ENCODE data around the gene MALRD1.

MALRD1 gene

DNA sequence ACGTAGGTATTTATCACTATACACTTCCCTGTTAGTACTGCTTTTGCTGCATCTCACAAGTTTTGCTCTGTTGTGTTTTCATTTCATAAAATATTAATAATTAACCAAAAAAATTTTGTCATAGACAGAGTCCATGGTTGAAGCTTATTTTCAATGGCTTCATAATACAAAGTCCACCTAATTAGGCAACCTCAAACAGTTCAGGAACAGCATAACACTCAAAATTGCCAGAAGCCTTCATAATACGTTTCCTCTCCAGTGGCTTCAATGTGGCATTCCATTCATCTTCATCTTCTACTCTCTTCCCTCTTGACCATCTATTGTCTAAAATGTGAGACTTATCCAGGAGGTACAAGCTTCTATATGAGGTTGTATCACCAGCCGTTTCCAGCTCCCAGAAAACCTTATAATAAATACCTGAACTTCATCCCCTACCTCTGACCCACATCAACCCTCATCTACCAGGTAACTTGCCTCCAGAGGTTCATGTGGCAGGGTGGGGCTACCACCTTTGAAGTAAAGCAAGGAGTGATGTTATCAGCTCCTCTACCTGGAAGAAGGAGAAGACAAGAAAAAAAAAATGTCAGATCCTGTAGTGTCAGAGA, 337.3 kb downstream of the MALRD1 start:
- DNase-seq (ENCODE audit: low spot score) = no peak

DNA sequence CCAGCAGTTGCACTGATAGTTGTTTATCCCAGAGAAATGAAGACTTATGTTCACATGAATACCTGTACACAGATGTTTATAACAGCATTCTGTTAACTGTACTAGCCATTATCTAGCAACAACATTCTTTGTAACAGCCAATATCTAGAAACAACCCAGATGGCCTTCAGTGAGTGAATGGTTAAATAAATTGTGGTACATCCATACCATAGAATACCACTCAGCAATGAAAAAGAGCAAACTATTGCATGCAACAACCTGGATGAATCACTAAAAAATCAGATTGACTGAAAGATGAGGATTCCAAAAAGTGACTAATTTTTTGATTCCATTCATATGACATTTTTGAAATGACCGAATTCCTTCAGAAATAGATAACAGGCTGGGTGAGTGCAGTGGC, 360.3 kb downstream of the MALRD1 start:
- DNase-seq (ENCODE audit: low spot score) = no peak

DNA sequence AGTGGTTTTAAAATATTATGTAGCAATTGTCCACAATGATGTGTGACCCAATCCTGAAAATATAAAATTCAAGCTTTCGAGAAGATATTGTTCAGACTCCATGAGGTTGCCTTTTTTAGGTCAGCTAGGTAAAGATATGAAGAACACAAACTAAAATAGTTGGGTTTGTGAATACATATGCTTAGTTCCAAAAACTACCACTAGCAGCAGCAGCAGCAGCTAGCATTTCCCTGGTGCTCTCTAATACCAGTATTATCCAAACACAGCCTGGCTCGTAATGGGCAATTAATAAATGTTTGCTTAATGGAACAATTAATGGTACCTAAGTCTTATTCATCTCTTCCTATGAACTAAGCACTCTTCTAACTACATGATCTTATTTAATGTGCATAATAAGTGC, 362.5 kb downstream of the MALRD1 start:
- no peak for DNase-seq (ENCODE audit: low spot score)

DNA sequence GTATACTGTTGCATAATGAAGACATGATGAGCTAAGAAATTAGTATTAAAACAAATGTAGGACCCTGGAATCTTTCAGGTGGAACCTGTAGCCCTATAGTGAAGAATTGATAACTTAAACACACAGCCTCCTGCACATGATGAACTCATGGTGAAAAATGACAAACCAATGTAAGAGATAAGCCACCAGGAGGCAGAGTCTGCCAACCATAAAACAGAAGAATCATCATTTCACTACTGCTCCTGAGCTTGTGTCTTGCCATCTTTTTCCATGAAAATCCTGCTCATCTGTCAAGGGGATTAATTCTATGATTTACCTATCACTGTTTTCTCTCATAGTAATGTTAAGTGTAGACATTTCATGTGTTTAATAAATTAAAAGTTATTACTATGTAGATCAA, 363.9 kb downstream of the MALRD1 start:
- DNase-seq (ENCODE audit: low spot score) = peak; percentile 27

DNA sequence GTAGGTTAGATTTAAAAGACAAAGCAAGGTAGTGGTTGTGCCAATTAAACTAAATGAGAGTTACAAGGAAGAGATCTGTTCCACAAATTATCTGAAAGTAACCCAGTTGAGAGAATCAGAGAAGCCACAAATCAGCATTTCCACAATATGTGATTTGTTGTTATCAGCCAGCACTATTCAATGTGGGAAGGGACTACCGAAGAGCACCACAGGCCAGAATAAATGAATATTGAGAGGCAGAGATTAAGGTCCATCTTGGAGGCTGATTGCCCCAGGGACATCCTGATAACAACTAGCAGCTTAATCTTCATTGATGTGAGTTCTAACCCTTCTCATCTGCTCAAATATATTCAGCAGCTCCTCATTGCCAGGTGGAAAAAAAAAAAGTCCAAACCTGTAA, 367.6 kb downstream of the MALRD1 start:
- DNase-seq (ENCODE audit: low spot score) = no peak

DNA sequence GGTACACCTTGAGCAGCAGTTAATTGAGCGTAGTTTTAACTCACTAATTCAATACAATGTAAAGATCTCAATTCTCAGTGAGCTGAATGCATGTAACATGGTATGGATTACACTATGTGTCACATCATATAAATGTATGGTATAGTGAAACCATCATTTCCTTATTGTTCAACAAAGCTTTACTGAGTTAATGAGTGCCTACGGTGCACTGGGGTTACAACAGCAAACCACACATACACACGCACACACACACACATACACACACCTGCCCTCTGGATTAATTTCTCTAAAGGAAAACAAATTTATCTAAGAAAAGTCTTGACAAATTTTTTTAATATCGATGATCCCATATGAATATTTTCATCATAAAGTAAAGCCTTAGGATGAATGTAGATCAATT, 369.1 kb downstream of the MALRD1 start:
- no peak for DNase-seq (ENCODE audit: low spot score)

DNA sequence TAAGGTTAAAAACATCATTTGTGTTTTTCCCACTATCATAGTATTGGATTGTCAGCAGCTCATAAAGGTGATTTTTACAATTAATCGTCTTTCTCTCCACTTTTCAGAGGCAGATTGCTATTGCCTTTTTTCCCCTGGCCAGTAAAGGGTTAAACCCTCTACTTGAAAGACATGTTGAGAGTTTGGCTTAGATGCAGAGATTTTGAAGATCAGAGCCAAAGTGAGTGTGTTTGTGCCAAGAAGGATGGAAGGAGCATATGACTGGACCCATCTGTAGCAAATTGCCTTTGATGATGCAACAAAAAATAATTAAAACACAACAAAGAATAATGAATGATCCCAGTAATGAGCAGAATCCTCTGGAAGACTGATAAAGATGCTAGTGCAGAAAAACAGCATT, 373.1 kb downstream of the MALRD1 start:
- DNase-seq (ENCODE audit: low spot score) = no peak

DNA sequence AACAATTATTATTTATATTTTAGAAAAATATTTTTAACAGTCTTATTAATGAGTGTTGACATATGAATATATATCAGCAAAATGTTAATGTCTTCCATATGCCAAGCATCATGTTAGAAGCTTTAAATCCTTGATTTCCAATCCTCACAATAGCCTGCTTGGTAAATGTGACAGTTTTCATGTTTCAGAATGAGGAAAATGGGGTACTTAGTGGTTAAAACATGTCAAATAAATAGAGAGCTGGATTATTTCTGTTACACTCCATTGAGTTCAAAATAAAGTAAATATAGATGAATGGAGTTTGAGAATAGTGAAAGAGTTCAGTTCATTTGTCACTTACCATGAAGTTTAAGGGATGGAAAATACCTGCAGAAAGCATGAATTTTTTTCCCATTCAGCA, 377.4 kb downstream of the MALRD1 start:
- no peak for DNase-seq (ENCODE audit: low spot score)

DNA sequence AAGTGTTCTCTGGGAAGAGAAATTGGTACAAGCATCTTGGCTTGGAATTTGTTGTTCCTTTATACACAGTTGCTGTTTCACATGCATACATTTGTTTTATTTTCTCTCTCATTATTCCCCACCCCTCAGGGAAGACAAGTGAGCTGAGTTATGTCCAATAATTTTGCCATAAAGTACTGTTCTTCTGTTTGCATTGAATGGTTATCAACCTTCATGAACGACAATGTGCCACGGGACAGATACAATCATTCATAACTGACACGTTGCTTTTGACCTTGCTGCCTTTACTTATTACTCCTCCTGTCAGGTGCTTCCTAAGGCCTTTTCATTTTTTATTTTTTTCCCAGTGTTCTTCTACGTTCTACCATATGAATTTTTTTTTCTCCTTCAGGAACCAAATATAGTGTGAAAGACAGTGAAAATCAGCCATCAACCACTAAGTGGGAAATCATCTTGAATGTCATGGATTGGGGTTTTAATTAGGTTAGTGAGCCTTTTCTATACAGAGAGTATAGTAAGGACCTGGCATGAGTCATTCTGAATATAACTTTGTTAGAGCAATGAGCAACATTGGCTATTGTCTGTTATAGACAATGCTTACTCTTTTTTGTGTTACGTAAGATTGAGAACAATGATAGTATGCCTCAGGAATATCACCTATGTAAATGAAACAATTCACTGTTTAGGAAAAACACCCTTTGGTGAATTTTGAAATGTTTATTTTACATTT, 383.2 kb downstream of the MALRD1 start:
- DNase-seq (ENCODE audit: low spot score) = no peak

DNA sequence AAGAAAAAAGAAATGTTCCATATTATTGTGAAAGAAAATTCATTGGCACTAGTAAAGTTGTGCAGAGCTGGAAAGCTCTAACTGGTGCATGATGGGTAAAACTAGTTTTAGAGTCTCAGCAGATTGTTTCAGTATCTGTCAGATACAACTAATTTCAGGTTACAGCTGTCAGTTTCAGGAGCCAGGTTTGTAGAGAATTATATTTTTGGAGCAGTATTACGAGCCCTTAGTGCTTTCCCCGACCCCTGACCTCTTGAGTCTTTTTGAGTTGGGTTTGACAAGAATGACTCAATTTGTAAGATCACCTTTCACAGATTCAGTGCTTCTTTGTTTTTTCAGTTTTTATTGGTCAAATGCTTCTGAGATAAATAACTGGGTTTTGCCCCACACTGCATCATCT, 401.3 kb downstream of the MALRD1 start:
- no peak for DNase-seq (ENCODE audit: low spot score)

DNA sequence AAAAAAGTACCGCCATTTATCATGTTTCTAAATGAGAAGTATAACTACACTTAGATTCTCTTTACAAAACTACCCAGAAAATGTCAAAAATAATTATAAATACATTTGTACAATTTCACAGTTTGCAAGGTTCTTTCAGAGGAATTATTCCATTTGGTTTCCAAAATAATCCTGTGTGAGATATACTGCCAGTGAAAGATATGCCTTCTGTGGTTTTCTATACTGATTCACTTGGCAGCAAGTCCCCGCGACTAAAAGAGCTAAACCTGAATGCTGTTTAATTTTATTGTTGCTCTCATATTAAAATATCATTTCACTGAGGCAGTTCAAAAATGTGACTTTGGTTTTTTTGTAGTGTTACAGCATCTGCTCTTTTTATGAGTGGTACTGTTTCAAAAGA, 402.8 kb downstream of the MALRD1 start:
- no peak for DNase-seq (ENCODE audit: low spot score)

DNA sequence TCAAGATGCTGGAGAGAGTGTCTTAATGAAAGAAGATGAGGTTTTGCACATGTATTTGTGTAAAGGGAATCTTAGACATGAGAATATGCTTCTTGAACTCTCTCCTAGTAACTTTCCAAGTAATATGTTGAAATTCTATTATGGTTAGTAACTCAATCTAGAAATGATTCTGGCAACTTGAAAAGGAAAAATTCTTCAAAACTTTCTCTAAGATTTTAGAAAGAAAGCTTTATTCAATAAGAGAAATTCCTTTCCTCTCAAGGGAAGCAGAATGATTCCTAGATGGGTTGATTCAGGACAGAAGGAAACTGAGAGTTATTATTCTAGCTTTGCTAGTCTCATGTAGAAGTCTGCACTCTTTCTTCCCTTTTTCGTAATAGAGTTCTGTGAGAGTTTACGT, 403.3 kb downstream of the MALRD1 start:
- no peak for DNase-seq (ENCODE audit: low spot score)

DNA sequence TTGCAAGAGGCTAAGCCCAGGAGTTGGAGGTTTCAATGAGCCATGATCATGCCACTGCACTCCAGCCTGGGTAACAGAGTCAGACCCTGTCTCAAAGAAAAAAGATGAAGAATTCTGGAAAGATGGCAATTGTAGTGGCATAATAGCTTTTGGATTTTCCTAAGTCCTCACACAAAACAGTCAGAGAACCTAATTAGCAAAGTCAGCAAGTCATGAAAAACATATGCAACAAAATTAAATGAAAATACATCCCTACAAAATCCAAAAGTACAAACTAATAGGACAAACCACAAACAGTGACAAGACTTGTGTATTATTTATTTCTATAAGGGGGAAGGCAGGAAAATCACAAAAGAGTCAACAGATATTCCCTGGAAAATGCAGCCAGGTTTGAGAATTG, 405.4 kb downstream of the MALRD1 start:
- no peak for DNase-seq (ENCODE audit: low spot score)

DNA sequence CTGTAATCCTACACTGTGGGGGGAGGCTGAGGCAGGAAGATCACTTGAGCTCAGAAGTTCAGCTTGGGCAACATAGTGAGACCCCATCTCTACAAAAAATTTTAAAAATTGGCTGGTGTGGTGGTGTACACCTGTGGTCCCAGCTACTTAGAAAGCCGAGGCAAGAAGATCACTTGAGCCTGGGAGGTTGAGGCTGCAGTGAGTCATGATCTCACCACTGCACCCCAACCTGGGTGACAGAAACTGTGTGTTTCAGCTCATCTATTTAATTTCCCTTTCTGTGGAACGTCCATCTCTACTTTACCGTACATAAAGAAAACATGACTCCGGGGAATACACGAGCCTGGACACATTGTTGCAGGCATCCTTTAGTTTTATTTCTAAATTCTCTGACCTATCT, 413.0 kb downstream of the MALRD1 start:
- DNase-seq (ENCODE audit: low spot score) = no peak

DNA sequence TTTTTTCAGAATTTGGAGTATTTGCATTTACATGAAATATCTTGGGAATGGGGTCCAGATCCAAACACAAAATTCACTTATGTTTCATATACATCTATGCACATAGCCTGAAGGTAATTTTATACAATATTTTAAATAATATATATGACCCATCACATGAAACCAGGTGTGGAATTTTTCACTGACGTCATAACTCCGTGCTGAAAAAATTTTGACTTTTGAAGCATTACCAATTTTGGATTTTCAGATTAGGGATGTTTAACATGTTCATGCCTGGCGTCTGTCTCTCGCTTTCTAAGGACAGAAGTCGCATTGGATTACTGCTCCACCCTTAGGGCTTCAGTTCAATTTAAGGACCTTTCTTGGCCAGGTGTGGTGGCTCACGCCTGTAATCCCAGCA, 418.1 kb downstream of the MALRD1 start:
- no peak for DNase-seq (ENCODE audit: low spot score)

DNA sequence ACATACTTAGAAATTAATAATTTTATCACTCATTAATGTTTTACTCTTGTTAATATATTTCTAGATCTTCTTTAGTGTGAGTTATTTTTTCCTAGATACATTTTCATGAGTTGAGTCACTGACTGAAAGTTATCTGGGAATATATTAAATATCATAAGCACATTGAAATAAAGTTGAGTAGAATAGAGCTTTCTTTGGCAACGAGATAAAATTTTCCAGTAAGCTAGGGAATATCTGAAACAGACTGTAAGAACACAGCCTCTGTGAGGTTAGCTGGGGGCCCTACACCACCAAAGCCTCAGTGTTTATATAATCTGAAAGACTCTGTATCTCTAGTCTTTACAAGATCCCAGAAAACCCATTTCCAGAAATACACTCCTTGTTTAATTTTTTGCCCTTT, 419.8 kb downstream of the MALRD1 start:
- no peak for DNase-seq (ENCODE audit: low spot score)

DNA sequence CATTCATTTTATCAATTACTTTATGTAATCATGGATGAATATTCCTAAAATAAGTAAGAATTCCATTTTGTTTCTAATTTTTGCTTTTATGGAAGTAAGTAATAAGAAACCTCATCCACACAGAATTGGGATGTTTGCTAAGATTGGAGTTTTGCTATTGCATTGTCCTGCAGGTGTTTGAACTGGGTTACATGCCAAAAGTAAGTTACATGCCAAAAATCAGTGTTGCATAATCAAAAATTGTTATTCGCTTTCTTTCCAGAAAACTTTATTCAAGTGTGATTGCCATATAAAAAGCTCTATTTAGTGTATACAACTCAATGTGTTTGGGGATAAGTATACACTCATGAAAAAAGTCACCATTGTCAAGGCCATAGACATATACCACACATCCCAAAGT, 420.9 kb downstream of the MALRD1 start:
- no peak for DNase-seq (ENCODE audit: low spot score)

DNA sequence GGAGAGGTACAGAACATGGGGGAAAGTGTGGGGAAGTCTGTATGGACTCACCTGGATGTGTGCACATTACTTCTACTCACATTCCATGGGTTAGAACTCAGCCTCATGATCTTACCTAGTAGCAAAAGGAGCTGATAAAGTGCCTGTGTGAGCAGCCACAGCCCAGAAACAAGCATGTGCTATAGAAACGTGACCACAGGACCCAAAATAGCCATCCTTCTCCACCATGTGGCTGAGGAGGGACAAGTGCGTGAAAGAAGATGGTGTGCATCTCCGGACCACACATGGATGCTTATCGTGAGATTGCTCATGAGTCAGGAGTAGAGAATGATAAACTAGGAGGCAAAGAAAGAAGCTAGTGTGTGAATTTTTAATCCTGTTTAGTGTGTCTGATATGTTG, 431.3 kb downstream of the MALRD1 start:
- no peak for DNase-seq (ENCODE audit: low spot score)

DNA sequence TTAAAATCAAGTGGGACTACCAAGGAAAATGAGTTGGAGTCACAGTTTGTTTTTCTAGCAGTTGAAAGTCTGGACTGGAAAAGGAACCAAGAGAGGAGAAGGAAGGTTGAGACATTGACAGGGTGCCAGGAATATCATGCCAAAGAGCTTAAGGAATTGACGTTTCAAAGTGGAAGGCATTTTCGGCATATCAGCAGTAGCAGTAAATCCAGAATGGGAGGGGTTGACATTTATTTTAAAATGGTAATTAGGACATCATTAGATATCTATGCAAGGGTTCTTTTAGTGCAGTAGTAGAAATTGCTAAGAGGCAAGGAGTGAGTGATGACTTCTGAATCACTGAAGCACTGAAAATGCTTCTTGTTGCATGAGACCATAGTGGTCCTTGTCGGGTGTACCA, 431.8 kb downstream of the MALRD1 start:
- no peak for DNase-seq (ENCODE audit: low spot score)

DNA sequence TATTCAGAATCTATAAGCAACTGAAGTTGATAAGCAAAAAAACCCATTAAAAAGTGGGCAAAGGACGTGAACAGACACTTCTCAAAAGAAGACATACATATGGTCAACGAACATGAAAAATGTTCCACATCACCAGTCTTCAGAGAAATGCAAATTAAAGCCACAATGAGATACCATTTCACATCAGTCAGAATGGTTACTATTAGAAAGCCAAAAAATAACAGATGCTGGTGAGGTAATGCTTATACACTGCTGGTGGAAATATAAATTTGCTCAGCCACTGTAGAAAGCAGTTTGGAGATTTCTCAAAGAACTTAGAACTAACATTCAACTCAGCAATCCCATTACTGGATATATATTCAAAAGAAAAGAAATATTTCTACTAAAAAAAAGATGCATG, 434.8 kb downstream of the MALRD1 start:
- DNase-seq (ENCODE audit: low spot score) = peak; percentile 4

DNA sequence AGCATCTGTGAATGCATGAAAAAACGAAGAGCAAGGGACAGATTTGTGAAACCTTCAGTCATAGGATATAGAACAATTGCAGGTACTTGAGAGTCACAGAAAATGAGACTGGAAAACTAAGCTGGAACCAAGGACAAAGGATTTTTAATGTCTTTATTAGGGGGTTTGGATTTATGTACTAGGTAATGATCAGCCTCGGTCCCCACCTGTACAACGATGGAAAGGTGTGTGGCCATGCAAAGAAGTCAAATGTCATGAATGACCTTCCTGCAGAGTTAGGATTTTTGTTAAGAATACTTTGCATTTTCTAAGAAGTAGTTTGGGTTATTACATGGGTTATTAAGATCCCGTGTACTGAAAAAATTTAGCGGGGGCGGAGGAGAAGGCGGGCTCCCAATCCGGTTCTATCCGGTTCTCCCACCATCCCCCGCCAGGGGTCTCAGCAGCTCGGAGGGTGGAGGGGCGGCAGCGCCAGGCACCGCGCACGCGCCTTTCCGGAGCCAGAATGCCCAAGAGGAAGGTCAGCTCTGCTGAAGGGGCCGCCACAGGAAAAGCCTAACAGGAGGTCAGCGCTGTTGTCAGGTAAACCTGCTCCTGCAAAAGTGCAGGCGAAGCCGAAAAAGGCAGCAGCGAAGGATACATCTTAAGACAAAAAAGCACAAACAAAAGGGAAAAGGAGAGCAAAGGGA, 440.1 kb downstream of the MALRD1 start:
- DNase-seq (ENCODE audit: low spot score) = no peak

DNA sequence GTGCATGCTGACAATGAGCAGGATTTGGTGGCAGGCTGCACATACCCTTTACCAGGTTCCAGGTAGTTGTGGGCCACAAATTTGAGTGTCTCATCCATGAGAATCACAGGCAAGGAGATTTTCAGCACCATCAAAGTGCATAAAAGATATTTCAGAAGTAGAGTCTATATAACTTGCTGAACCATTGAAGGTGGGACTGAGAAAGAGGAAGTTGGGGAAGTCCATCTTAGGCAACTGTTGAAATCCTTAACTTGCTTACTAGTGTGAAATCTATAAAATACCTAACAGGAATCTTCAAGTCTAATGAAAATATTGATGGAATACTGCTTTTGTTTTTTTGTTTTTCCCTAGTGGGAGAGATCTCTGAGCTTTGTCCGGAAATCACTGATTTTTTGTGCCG, 442.6 kb downstream of the MALRD1 start:
- peak; percentile 6 for DNase-seq (ENCODE audit: low spot score)

DNA sequence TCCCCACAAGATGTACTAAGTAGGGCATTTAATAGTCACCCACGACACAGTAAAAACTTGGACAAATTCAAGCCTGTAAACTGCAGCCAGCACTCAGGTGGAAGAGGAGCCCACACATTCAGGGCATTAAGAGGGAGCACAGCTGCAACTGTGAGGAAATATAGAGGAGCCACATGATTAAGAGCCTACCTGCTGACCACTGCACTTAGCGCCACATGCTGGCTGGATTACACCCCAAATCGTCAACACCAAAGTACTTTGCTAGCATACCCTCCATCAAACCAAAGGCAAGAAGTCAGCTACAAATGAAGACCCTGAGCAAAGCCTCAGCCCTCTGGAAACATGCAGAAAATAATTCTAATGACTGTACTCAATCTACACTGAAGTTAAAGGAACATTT, 445.3 kb downstream of the MALRD1 start:
- no peak for DNase-seq (ENCODE audit: low spot score)

DNA sequence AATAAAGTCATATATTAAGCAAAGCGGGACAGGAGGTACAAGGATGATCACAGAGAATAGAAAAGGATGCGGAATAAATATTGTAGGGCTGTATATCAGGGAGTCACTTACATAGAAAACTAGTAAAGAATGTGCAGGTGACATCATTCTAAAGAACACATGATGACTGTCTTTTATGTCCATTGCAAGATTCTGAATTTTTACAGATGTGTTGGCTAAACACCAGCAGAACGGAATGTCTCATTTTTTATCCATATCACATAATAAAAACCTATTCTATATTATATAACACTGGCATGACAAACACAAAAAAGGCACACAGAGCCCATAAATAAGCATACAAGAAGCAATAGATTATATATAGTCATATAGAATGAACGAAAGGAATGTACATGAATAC, 448.4 kb downstream of the MALRD1 start:
- DNase-seq (ENCODE audit: low spot score) = no peak
